K562 (cell line): Measurements from ENCODE around the gene RAB4B. TPM values are rescaled to one million over a fixed set of nuclear protein-coding genes. Genes with fewer than 3 reads are reported as not detected.

ENCODE experiments used
- ATAC-seq: fragments of 200-7000 bp; cut with Tn5 transposase; 3 replicates; pipeline ENCODE4 v1.9.1; 2020; ENCODE audit warnings: moderate library complexity
- BruUV-seq: library from RNA; stranded (reverse); fragments of 400-500 nt; replicated peaks from 2 replicates; lab custom pipeline; 2021; lab: Mats Ljungman, UMichigan
- CTCF ChIA-PET: fragments of 300-600 bp; formaldehyde crosslinking; extraction: SDS; loops from one replicate; lab custom pipeline; 2021; ENCODE audit warnings: low intra/inter-chr PET ratio; lab: Yijun Ruan, JAX
- POLR2A ChIA-PET: fragments of 300-600, 350-650 bp; sonication (Branson Sonifier 250); formaldehyde crosslinking; extraction: SDS; loops from one replicate; lab custom pipeline; 2021; ENCODE audit warnings: antibody characterized with exemption, inconsistent platforms; lab: Yijun Ruan, JAX
- DNase-seq, 4 experiments: peaks; one replicate each; pipeline versions ENCODE4 v3.0.0 to v3.0.0-alpha.2; 2011 to 2018; ENCODE audit warnings: low spot score in 3 of 4, mixed read lengths in 3 of 4; ENCODE audit errors: extremely low read depth in 1 of 4
- FAIRE-seq: peaks from 2 replicates; lab custom pipeline; 2011; peaks lifted over from hg19 to GRCh38; lab: Jason Lieb, UNC
- H2AFZ ChIP-seq: 2 replicates; pipeline ENCODE4 v1.6.0; 2011; ENCODE audit warnings: low read depth, low read length, control low read depth, inconsistent platforms
- H3K27ac ChIP-seq: fragments of 200-600 bp; 3 replicates; pipeline ENCODE4 v1.8.0; 2011; ENCODE audit warnings: low read depth, mild to moderate bottlenecking, control low read depth, inconsistent platforms, low read length, moderate library complexity, mixed read lengths; ENCODE audit errors: extremely low read depth
- H3K27me3 ChIP-seq, 2 experiments: fragments of 300-600 bp in 1 of 2; 2 replicates in 1 of 2; 3 replicates in 1 of 2; pipeline versions ENCODE4 v1.6.0 to v1.8.0; 2011; ENCODE audit warnings: inconsistent platforms in 2 of 2, low read length in 2 of 2, mild to moderate bottlenecking in 1 of 2, mixed read lengths in 1 of 2, moderate library complexity in 1 of 2; ENCODE audit not compliant: control insufficient read depth in 2 of 2, insufficient read depth in 2 of 2
- H3K36me3 ChIP-seq: fragments of 300-600 bp; 3 replicates; pipeline ENCODE4 v1.8.0; 2011; ENCODE audit warnings: mild to moderate bottlenecking, low read length, inconsistent platforms; ENCODE audit not compliant: control insufficient read depth, insufficient read depth
- H3K4me1 ChIP-seq, 2 experiments: fragments of 200-600 bp in 1 of 2; replicated peaks in 1 of 2; 2 replicates in 1 of 2; 3 replicates in 1 of 2; pipeline versions ENCODE4 v1.5.1 to v1.8.0; 2011; ENCODE audit warnings: inconsistent platforms in 2 of 2, low read length in 2 of 2, mild to moderate bottlenecking in 1 of 2, mixed read lengths in 1 of 2, moderate library complexity in 1 of 2; ENCODE audit not compliant: control insufficient read depth in 2 of 2, insufficient read depth in 2 of 2
- H3K4me2 ChIP-seq: 2 replicates; pipeline ENCODE4 v1.6.1; 2011; ENCODE audit warnings: low read length, control low read depth, inconsistent platforms, mixed read lengths; ENCODE audit not compliant: insufficient read depth
- H3K4me3 ChIP-seq: fragments of 200-600 bp; sonication (generic), shearing (Covaris generic); 2 replicates; pipeline ENCODE4 v1.5.1; 2016; ENCODE audit warnings: control low read depth, inconsistent platforms
- H3K79me2 ChIP-seq: fragments of 200-600 bp; 3 replicates; pipeline ENCODE4 v1.8.0; 2011; ENCODE audit warnings: low read length, inconsistent platforms; ENCODE audit not compliant: control insufficient read depth, insufficient read depth
- H3K9ac ChIP-seq, 2 experiments: 2 replicates each; pipeline versions ENCODE4 v1.6.0 to v1.6.1; 2011; ENCODE audit warnings: low read depth in 2 of 2, low read length in 2 of 2, control low read depth in 1 of 2, inconsistent platforms in 1 of 2, mild to moderate bottlenecking in 1 of 2, mixed read lengths in 1 of 2; ENCODE audit not compliant: insufficient read depth in 1 of 2
- H3K9me1 ChIP-seq: one replicate; pipeline ENCODE4 v1.6.0; 2011; ENCODE audit warnings: inconsistent platforms, mild to moderate bottlenecking, low read length, moderate library complexity; ENCODE audit not compliant: control insufficient read depth, insufficient read depth
- H3K9me3 ChIP-seq: replicated peaks from 2 replicates; pipeline ENCODE4 v1.5.1; 2011; ENCODE audit warnings: low read depth, low read length, inconsistent platforms; ENCODE audit not compliant: control insufficient read depth, insufficient read depth
- H4K20me1 ChIP-seq: replicated peaks from 2 replicates; pipeline ENCODE4 v1.6.1; 2011; ENCODE audit warnings: low read length, inconsistent platforms, mixed read lengths; ENCODE audit not compliant: control insufficient read depth, insufficient read depth
- ATF3 ChIP-seq, 2 experiments: fragments of 450-650 bp in 1 of 2; sonication (generic) in 1 of 2; formaldehyde crosslinking in 1 of 2; IDR thresholded peaks in 1 of 2; conservative IDR thresholded peaks in 1 of 2; 2 replicates each; pipeline versions ENCODE4 v1.6.1 to v1.8.1; 2016 to 2023; ENCODE audit warnings: mild to moderate bottlenecking in 2 of 2, moderate library complexity in 2 of 2, inconsistent platforms in 1 of 2, missing genetic modification reagents in 1 of 2
- CEBPB ChIP-seq: fragments of 450-650 bp; IDR thresholded peaks from 2 replicates; pipeline ENCODE4 v1.6.1; 2016; ENCODE audit warnings: missing genetic modification characterization, missing compliant biosample characterization
- CHCHD3 ChIP-seq: fragments of 250-450 bp; sonication (Bioruptor Pico); IDR thresholded peaks from 2 replicates; pipeline ENCODE4 v2.1.2; 2022; ENCODE audit warnings: mild to moderate bottlenecking
- FOXJ2 ChIP-seq: fragments of 200-800 bp; sonication (Bioruptor generic); IDR thresholded peaks from 2 replicates; pipeline ENCODE4 v1.6.1; 2016; ENCODE audit warnings: missing genetic modification characterization, missing compliant biosample characterization
- FOXK2 ChIP-seq, 2 experiments: fragments of 450-650 bp; IDR thresholded peaks in 1 of 2; conservative IDR thresholded peaks in 1 of 2; 2 replicates each; pipeline ENCODE4 v1.6.1; 2016; ENCODE audit warnings: low read depth in 2 of 2, mild to moderate bottlenecking in 1 of 2
- GTF3C2 ChIP-seq: IDR thresholded peaks from 3 replicates; pipeline ENCODE4 v1.6.1; 2011; ENCODE audit warnings: borderline replicate concordance, mild to moderate bottlenecking, moderate library complexity; ENCODE audit not compliant: insufficient read length; ENCODE audit errors: extremely low read depth
- MAFF ChIP-seq: IDR thresholded peaks from 2 replicates; pipeline ENCODE4 v1.6.1; 2012; ENCODE audit warnings: low read length, improper control_type of control experiment
- NFYB ChIP-seq: IDR thresholded peaks from 2 replicates; pipeline ENCODE4 v1.6.1; 2011; ENCODE audit warnings: mild to moderate bottlenecking, moderate library complexity; ENCODE audit not compliant: insufficient read length; ENCODE audit errors: extremely low read depth
- ZNF311 ChIP-seq: fragments of 250-450 bp; sonication (Bioruptor Pico); IDR thresholded peaks from 2 replicates; pipeline ENCODE4 v1.4.0; 2020; ENCODE audit warnings: mild to moderate bottlenecking, moderate library complexity
- ZNF347 ChIP-seq: fragments of 450-650 bp; formaldehyde crosslinking; IDR thresholded peaks from 2 replicates; pipeline ENCODE4 v1.4.0; 2020; ENCODE audit warnings: low read depth, mild to moderate bottlenecking, moderate library complexity
- ZNF398 ChIP-seq: fragments of 250-450 bp; sonication (Bioruptor Pico); IDR thresholded peaks from 2 replicates; pipeline ENCODE4 v1.8.0; 2021; ENCODE audit warnings: moderate library complexity, mild to moderate bottlenecking, inconsistent platforms
- WGBS: fragments of 100-300 bp; shearing (Covaris generic); methylation state at CpG from one replicate; pipeline ENCODE4 v1.1.6; 2016; ENCODE audit warnings: low coverage, mixed read lengths; ENCODE audit not compliant: insufficient coverage; ENCODE audit errors: missing lambda C conversion rate; 5-methylcytosine and 5-hydroxymethylcytosine counted together
- in situ Hi-C: fragments of 300-500 bp; cut with MboI; formaldehyde crosslinking; loops from 4 replicates; pipeline ENCODE4 v1.15.0; 2018; ENCODE audit warnings: inconsistent platforms, mixed read lengths
- intact Hi-C: fragments of 100-400 bp; cut with micrococcal nuclease; formaldehyde crosslinking; loops from 2 replicates; pipeline ENCODE4 v1.14.2; 2022
- polyA plus RNA-seq, 8 experiments: library from polyadenylated mRNA; depleted of rRNA in 4 of 8; stranded (reverse) in 5 of 8; unstranded in 3 of 8; fragments of >200 nt; fragmentation: Nextera tagmentation in 2 of 8; fragmentation: Illumina TruSeq in 1 of 8; extraction: Ambion mirVana in 2 of 8; extraction: Trizol in 1 of 8; gene quantifications; 2 replicates each; pipeline versions ENCODE4 v1.2.1 to v1.2.3, GENCODE V29; 2011 to 2014; ENCODE audit warnings: inconsistent platforms in 1 of 8, missing spikeins in 1 of 8
- total RNA-seq, 7 experiments: library from RNA; depleted of rRNA in 6 of 7; stranded (reverse); fragments of >200 nt in 6 of 7; fragmentation: Illumina TruSeq in 2 of 7; extraction: Trizol in 2 of 7; gene quantifications; 2 replicates each; pipeline versions ENCODE4 v1.2.1 to v1.2.3, GENCODE V29; 2011 to 2021; ENCODE audit warnings: low replicate concordance in 1 of 7

Gene RAB4B
- total and polyA plus RNA-seq, 9 of the 15 experiments (the other 6 are each of a cell fraction or from before 2014, with no cell fraction given), result 0.28 to 20.4 (median 9.0) TPM

GRCh38 chr19:40754611-40755247 is 23.3 kb upstream of the RAB4B start:
- Histone ChIP-seq H3K4me2 (peak overlapping the region; percentile 67), H3K9me1 (peaks cover 3% of the 10 kb centered on the region), H3K27me3 (no peaks in the 10 kb centered on the region), H2AFZ (no peak overlapping the region), H3K79me2 (peaks cover 81% of the 10 kb centered on the region), H4K20me1 (peaks cover 35% of the 10 kb centered on the region), H3K4me1 (peaks cover 23 to 31% of the 10 kb centered on the region in 2 experiments), H3K36me3 (peaks cover 73% of the 10 kb centered on the region), H3K27ac (peak overlapping the region; percentile 43; the same call in 2 of the 3 replicates), H3K9me3 (no peaks in the 10 kb centered on the region), H3K4me3 (peak overlapping the region; percentile 13), H3K9ac (peak overlapping the region; percentile 35 to 88)
- ChIA-PET POLR2A (interaction anchor here (0.6 to 2.5 kb wide), 6 partner anchors 9 to 236 kb away, joined by 3 to 8 read pairs (median 4); no protein-coding TSS in a partner anchor), CTCF (no interaction called here)
- 71% methylated on average over 9 of the region's 9 CpGs for WGBS
- DNase-seq (no peak), FAIRE-seq (no peak), ATAC-seq (no peak)
- in situ Hi-C loops (no loop called here), intact Hi-C loops (no loop called here)
- BruUV-seq, result no TSS peak
- TF ChIP-seq FOXK2 (conservative IDR thresholded peaks at IDR 0.05 in 1 of 2, IDR thresholded peaks at IDR 0.05 in 1 of 2; ENCODE audit: low read depth in 2 of 2), result no peak
- TF ChIP-seq NFYB, result no peak
- no peak for TF ChIP-seq ZNF398
- no peak for TF ChIP-seq CHCHD3
- TF ChIP-seq ATF3 (IDR thresholded peaks at IDR 0.05), result no peak
- TF ChIP-seq ATF3 (CRISPR knock-in tag; conservative IDR thresholded peaks at IDR 0.05), result no peak
- no peak for TF ChIP-seq ZNF311 (CRISPR knock-in tag)
- peak; percentile 50; the same call in 1 of the 2 replicates for TF ChIP-seq CEBPB
- no peak for TF ChIP-seq FOXJ2 (tag)
- TF ChIP-seq GTF3C2, result no peak
- TF ChIP-seq ZNF347 (CRISPR knock-in tag), result no peak
- no peak for TF ChIP-seq MAFF
